DMS53 (cell line): ENCODE data around the gene SPIRE1.
"Not testable (repeated sequence)": the region's sequence is repeated elsewhere in the genome, so short reads cannot be mapped to it uniquely, and the experiment has no call there.

Source experiments
- DNase-seq: peaks from one replicate; lab custom pipeline; 2025; lab: John Stamatoyannopoulos, UW

SPIRE1 gene

GRCh38 chr18:12598181-12598930, 59.6 kb downstream of the SPIRE1 start:
- no peak for DNase-seq

GRCh38 chr18:12597760-12598159, 60.1 kb downstream of the SPIRE1 start:
- DNase-seq, result no peak

GRCh38 chr18:12595571-12596255, 62.2 kb downstream of the SPIRE1 start:
- no peak for DNase-seq

DNA sequence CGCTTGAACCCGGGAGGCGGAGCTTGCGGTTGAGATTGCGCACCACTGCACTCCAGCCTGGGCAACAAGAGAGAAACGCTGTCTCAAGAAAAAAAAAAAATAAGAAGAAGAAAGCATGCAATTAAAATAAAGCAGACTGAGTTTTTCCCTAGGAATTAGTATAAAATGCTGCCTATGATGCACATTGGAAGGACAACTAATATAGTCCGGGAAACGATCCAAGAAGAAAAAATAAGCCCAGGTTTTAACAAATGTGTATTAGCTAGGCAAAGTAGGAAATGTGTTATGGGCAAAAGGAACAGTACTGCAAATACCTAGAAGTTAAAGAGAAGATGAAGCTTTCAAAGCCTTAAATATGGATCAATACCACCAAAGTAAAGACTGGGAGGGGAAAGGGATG, 64.0 kb downstream of the SPIRE1 start:
- DNase-seq, result no peak

- DNase-seq, result peak; percentile 60
These were observed 65.2 kb downstream of the SPIRE1 start for GRCh38 chr18:12592597-12593127.

GRCh38 chr18:12589448-12589847, 68.5 kb downstream of the SPIRE1 start:
- DNase-seq, result peak; percentile 86

DNA sequence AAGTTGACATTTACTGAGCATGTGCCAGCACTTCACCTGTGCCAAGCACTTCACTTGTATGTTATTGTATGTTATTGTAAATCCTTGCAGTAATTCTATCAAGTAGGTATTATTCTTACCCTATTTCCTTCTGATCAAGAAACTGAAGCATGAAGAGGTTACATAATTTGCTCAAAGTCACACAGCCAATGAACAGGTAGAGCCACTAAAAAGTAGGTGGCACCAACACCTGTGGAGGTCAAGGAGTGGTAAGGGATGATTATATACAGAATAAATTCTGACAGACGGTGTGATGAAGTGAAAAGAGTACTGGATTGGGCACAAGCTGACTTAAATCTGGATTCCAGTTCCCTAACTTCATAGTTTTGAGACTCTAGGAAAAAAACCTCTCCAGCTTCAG, 71.0 kb downstream of the SPIRE1 start:
- no peak for DNase-seq

DNA sequence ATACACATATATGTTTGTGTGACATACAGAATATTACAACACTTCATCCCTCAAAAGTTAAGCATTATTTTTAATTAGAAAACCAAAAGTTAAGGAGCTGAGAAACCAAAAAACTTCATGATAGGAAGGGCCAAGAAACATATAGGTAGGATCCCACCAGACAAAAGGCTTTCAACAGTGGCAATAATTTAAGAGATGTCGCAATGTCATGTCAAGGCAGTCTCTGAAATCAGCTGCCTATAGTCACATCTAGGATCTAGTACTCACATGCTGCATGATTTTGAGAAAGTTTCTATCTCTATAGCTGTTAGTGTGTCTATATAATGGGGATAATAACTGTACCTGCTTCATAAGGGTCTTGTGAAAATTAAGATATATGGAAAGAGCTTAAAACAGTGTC, 72.7 kb downstream of the SPIRE1 start:
- DNase-seq, result no peak

GRCh38 chr18:12580630-12581342, 77.1 kb downstream of the SPIRE1 start:
- DNase-seq, result no peak

GRCh38 chr18:12579775-12580174, 78.1 kb downstream of the SPIRE1 start:
- DNase-seq, result no peak

- DNase-seq, result no peak
These were observed 80.1 kb downstream of the SPIRE1 start for GRCh38 chr18:12577848-12578247.

- peak; percentile 50 for DNase-seq
These were observed 83.3 kb downstream of the SPIRE1 start for GRCh38 chr18:12574494-12575185.

GRCh38 chr18:12571630-12572029, 86.3 kb downstream of the SPIRE1 start:
- no peak for DNase-seq

GRCh38 chr18:12569791-12570190, 88.1 kb downstream of the SPIRE1 start:
- no peak for DNase-seq

GRCh38 chr18:12567849-12568248, 90.1 kb downstream of the SPIRE1 start:
- no peak for DNase-seq

GRCh38 chr18:12564861-12565260, 93.0 kb downstream of the SPIRE1 start:
- no peak for DNase-seq

GRCh38 chr18:12564378-12564777, 93.5 kb downstream of the SPIRE1 start:
- DNase-seq, result no peak

- not testable (repeated sequence) for DNase-seq
These were observed 97.3 kb downstream of the SPIRE1 start for GRCh38 chr18:12560600-12560999.

DNA sequence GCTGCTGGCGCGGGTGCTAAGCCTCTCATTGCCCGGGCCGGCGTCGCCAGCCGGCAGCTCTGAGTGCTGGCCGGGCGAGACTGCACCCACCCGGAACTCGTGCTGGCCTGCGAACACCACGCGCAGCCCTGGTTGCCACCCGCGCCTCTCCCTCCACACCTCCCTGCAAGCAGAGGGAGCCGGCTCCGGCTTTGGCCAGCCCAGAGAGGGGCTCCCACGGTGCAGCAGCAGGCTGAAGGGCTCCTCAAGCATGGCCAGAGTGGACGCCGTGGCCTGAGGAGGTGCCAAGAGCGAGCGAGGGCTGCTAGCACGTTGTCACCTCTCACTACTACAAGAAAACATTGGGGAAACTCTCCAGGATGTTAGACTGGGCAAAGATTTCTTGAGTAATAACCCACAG, 98.6 kb downstream of the SPIRE1 start:
- DNase-seq, result no peak

- no peak for DNase-seq
These were observed 100.7 kb downstream of the SPIRE1 start for GRCh38 chr18:12556946-12557806.

DNA sequence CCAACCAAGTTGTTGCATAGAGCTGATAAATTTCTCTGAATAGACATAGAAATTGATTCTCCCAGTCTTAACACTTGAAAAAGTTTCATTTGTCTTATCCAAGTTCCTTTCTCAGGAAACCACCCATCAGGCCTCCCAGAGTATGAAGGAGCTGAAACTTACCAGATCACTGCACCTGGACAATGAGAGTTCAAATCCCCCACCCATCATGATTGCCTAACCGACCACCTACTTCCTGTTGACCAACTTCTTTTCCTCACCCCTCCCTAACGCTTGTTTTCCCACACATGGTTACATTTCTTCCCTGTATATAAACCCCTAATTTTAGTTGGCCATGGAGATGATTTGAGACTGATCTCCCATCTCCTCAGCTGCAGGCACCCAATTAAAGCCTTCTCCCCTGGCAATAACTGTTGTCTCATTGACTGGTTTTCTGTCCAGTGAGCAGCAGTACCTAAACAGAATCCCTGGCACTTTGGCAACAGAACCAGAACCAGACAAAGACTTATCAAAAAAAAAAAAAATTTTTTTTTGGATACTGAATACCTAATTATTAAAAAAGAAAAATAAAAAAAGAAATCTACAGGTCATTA, 103.0 kb downstream of the SPIRE1 start:
- no peak for DNase-seq
